Dermis blood vessel endothelial cell (primary cell): Measurements from ENCODE around the gene TDRD5. TPM values are rescaled to one million over a fixed set of nuclear protein-coding genes. Genes with fewer than 3 reads are reported as not detected.

Source experiments
- total RNA-seq: library from RNA; depleted of rRNA; stranded (reverse); fragments of >200 nt; gene quantifications from 2 replicates; pipeline ENCODE4 v1.2.3, GENCODE V29; 2014

Gene TDRD5
- total RNA-seq, 1 donor from 2014 or later = not detected

Other genes with a start within 250 kb of the TDRD5 start
- gene AXDND1, start 225.9 kb upstream of the TDRD5 start, total RNA-seq = 0.34 TPM in 1 of 2 replicates, not detected in the other
- gene NPHS2, start 15.9 kb upstream of the TDRD5 start, total RNA-seq = not detected in 2 replicates
- under 0.01 and 0.05 TPM in 2 replicates for gene FAM163A, start 151.5 kb downstream of the TDRD5 start, total RNA-seq